H1 (cell line): Measurements from ENCODE around the gene COL5A2.

ENCODE experiments used
- GTF2F1 ChIP-seq: IDR thresholded peaks from 2 replicates; pipeline ENCODE4 v1.6.1; 2012; ENCODE audit warnings: low read depth, low read length, improper control_type of control experiment, borderline replicate concordance
- POLR2A ChIP-seq, 2 experiments: IDR thresholded peaks; 1 replicate in 1 of 2; 2 replicates in 1 of 2; pipeline ENCODE4 v1.6.1; 2011; ENCODE audit warnings: low read depth in 2 of 2, low read length in 2 of 2, mild to moderate bottlenecking in 2 of 2; ENCODE audit errors: control extremely low read depth in 1 of 2
- RNF2 ChIP-seq: fragments of 200-900, 300-1000 bp; sonication (generic); IDR thresholded peaks from 2 replicates; pipeline ENCODE4 v1.7.1; 2016; ENCODE audit warnings: borderline replicate concordance, low read depth, mild to moderate bottlenecking, antibody characterized with exemption, low read length; ENCODE audit not compliant: poor library complexity, severe bottlenecking; ENCODE audit errors: missing control alignments
- YY1 ChIP-seq: IDR thresholded peaks from 2 replicates; pipeline ENCODE4 v1.6.1; 2011; ENCODE audit warnings: low read depth, mild to moderate bottlenecking, low read length
- TF ChIP-seq, protein P1 (sequence below): IDR thresholded peaks from 2 replicates; pipeline ENCODE4 v1.6.1; 2012; ENCODE audit warnings: inconsistent platforms
- TF ChIP-seq, protein P2 (sequence below), 3 experiments: IDR thresholded peaks; 1 replicate in 2 of 3; 2 replicates in 1 of 3; pipeline versions ENCODE4 v1.5.1 to v1.6.1; 2011; ENCODE audit warnings: low read length in 3 of 3, mild to moderate bottlenecking in 3 of 3, inconsistent platforms in 2 of 3, low read depth in 1 of 3, moderate library complexity in 1 of 3; ENCODE audit not compliant: insufficient read depth in 1 of 3; ENCODE audit errors: control extremely low read depth in 1 of 3

GRCh38 chr2:188993247-188993646, 186.3 kb downstream of the COL5A2 start:
- TF ChIP-seq, protein P1, sequence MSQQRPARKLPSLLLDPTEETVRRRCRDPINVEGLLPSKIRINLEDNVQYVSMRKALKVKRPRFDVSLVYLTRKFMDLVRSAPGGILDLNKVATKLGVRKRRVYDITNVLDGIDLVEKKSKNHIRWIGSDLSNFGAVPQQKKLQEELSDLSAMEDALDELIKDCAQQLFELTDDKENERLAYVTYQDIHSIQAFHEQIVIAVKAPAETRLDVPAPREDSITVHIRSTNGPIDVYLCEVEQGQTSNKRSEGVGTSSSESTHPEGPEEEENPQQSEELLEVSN, result no peak
- no peak for TF ChIP-seq POLR2A (IDR thresholded peaks at IDR 0.05; ENCODE audit: control extremely low read depth in 1 of 2, low read depth in 2 of 2, low read length in 2 of 2)
- no peak for TF ChIP-seq YY1
- TF ChIP-seq, protein P2, sequence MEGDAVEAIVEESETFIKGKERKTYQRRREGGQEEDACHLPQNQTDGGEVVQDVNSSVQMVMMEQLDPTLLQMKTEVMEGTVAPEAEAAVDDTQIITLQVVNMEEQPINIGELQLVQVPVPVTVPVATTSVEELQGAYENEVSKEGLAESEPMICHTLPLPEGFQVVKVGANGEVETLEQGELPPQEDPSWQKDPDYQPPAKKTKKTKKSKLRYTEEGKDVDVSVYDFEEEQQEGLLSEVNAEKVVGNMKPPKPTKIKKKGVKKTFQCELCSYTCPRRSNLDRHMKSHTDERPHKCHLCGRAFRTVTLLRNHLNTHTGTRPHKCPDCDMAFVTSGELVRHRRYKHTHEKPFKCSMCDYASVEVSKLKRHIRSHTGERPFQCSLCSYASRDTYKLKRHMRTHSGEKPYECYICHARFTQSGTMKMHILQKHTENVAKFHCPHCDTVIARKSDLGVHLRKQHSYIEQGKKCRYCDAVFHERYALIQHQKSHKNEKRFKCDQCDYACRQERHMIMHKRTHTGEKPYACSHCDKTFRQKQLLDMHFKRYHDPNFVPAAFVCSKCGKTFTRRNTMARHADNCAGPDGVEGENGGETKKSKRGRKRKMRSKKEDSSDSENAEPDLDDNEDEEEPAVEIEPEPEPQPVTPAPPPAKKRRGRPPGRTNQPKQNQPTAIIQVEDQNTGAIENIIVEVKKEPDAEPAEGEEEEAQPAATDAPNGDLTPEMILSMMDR (IDR thresholded peaks at IDR 0.05; ENCODE audit: control extremely low read depth in 1 of 3, insufficient read depth in 1 of 3, low read depth in 1 of 3, low read length in 3 of 3), result no peak
- TF ChIP-seq RNF2, result no peak
- no peak for TF ChIP-seq GTF2F1
